ENCODE data around the gene DACH1.

The DACH1 gene

DNA sequence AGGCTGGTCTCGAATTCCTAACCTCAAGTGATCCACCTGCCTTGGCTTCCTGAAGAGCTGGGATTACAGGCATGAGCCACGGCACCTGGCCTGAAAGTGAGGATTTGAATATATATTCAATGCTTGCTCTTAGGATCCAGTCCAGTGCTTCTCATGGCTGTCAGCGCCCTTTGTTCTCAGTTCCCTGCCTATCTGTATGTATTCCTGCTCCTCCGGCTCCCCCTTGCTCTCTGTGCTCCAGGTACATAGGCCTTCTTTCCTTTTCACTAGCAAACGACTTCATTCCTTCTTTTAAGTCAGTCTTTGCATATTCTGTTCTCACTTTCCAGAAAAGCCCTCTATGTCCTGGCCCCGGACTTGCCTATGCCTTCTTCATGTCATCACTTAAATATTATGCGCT is 232.8 kb downstream of the DACH1 start:
- Histone ChIP-seq H3K4me3 (replicated peaks; ENCODE audit: insufficient read depth, low read length) (no peak overlapping the region), H3K27me3 (ENCODE audit: insufficient read depth, poor library complexity, severe bottlenecking) (no peaks in the 10 kb centered on the region), H3K27ac (replicated peaks) (no peak overlapping the region)
- TF ChIP-seq, protein P1, sequence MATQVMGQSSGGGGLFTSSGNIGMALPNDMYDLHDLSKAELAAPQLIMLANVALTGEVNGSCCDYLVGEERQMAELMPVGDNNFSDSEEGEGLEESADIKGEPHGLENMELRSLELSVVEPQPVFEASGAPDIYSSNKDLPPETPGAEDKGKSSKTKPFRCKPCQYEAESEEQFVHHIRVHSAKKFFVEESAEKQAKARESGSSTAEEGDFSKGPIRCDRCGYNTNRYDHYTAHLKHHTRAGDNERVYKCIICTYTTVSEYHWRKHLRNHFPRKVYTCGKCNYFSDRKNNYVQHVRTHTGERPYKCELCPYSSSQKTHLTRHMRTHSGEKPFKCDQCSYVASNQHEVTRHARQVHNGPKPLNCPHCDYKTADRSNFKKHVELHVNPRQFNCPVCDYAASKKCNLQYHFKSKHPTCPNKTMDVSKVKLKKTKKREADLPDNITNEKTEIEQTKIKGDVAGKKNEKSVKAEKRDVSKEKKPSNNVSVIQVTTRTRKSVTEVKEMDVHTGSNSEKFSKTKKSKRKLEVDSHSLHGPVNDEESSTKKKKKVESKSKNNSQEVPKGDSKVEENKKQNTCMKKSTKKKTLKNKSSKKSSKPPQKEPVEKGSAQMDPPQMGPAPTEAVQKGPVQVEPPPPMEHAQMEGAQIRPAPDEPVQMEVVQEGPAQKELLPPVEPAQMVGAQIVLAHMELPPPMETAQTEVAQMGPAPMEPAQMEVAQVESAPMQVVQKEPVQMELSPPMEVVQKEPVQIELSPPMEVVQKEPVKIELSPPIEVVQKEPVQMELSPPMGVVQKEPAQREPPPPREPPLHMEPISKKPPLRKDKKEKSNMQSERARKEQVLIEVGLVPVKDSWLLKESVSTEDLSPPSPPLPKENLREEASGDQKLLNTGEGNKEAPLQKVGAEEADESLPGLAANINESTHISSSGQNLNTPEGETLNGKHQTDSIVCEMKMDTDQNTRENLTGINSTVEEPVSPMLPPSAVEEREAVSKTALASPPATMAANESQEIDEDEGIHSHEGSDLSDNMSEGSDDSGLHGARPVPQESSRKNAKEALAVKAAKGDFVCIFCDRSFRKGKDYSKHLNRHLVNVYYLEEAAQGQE (IDR thresholded peaks at IDR 0.05; ENCODE audit: insufficient replicate concordance, low read depth) = no peak
- TF ChIP-seq GABPA (IDR thresholded peaks at IDR 0.05; ENCODE audit: low read depth) = no peak
- TF ChIP-seq POLR2AphosphoS5 (IDR thresholded peaks at IDR 0.05; ENCODE audit: low read depth) = no peak
- TF ChIP-seq, protein P2, sequence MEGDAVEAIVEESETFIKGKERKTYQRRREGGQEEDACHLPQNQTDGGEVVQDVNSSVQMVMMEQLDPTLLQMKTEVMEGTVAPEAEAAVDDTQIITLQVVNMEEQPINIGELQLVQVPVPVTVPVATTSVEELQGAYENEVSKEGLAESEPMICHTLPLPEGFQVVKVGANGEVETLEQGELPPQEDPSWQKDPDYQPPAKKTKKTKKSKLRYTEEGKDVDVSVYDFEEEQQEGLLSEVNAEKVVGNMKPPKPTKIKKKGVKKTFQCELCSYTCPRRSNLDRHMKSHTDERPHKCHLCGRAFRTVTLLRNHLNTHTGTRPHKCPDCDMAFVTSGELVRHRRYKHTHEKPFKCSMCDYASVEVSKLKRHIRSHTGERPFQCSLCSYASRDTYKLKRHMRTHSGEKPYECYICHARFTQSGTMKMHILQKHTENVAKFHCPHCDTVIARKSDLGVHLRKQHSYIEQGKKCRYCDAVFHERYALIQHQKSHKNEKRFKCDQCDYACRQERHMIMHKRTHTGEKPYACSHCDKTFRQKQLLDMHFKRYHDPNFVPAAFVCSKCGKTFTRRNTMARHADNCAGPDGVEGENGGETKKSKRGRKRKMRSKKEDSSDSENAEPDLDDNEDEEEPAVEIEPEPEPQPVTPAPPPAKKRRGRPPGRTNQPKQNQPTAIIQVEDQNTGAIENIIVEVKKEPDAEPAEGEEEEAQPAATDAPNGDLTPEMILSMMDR (IDR thresholded peaks at IDR 0.05; ENCODE audit: insufficient read depth, low read length) = no peak
- no peak for TF ChIP-seq SPI1 (IDR thresholded peaks at IDR 0.05; ENCODE audit: borderline replicate concordance, low read depth)
- DNase-seq (ENCODE audit: low read depth in 1 of 2, low spot score in 1 of 2) = no peak

DNA sequence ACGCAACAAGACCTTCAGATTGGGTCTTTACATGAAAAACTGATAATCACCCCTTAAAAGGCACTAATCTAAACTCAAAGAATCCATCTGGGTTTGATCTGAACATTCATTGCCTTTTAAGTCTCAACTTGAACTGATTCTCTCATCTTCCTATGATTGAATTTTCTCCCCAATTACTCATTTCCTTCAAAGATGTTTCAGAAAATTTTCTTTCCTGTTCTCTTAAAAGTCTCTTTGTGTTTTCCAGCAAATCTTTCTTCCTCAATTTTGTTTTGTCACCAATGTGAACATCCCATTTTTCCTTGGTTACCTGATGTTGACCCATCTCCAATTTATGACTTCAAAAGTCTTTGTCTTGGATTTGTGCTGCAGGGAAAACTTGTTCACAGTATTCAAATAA is 234.3 kb downstream of the DACH1 start:
- TF ChIP-seq SPI1 (IDR thresholded peaks at IDR 0.05; ENCODE audit: borderline replicate concordance, low read depth) = no peak
- no peak for TF ChIP-seq GABPA (IDR thresholded peaks at IDR 0.05; ENCODE audit: low read depth)
- no peak for TF ChIP-seq POLR2AphosphoS5 (IDR thresholded peaks at IDR 0.05; ENCODE audit: low read depth)
- TF ChIP-seq, protein P2 (IDR thresholded peaks at IDR 0.05; ENCODE audit: insufficient read depth, low read length) = no peak
- TF ChIP-seq, protein P1 (IDR thresholded peaks at IDR 0.05; ENCODE audit: insufficient replicate concordance, low read depth) = no peak
- DNase-seq (ENCODE audit: low read depth in 1 of 2, low spot score in 1 of 2) = no peak
- no peak overlapping the region for H3K27ac ChIP-seq (replicated peaks)
- H3K4me3 ChIP-seq (replicated peaks; ENCODE audit: insufficient read depth, low read length) = no peak overlapping the region
- H3K27me3 ChIP-seq (ENCODE audit: insufficient read depth, poor library complexity, severe bottlenecking) = no peaks in the 10 kb centered on the region

DNA sequence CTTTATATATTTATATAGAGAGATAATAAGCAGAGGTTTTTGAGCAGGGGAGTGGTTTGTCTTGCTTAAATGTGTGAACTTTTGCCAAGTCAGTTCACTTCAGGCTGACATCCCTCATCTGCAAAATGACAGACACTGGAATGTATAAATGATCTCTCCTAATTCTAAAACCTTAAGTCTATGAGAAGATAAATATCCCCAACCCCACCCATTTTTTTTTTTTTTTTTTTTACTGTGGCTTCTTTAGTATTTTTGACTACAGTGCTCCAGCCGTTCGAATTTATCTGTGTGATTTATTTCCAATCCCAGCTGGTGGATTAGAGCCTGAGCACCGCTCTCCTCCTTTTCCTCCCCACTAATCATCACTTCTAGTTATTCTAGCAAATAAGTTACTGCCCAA is 234.8 kb downstream of the DACH1 start:
- TF ChIP-seq SPI1 (IDR thresholded peaks at IDR 0.05; ENCODE audit: borderline replicate concordance, low read depth) (no peak), POLR2AphosphoS5 (IDR thresholded peaks at IDR 0.05; ENCODE audit: low read depth) (no peak), GABPA (IDR thresholded peaks at IDR 0.05; ENCODE audit: low read depth) (no peak)
- TF ChIP-seq, protein P1 (IDR thresholded peaks at IDR 0.05; ENCODE audit: insufficient replicate concordance, low read depth) = no peak
- TF ChIP-seq, protein P2 (IDR thresholded peaks at IDR 0.05; ENCODE audit: insufficient read depth, low read length) = no peak
- Histone ChIP-seq H3K27me3 (ENCODE audit: insufficient read depth, poor library complexity, severe bottlenecking) (no peaks in the 10 kb centered on the region), H3K4me3 (replicated peaks; ENCODE audit: insufficient read depth, low read length) (no peak overlapping the region), H3K27ac (replicated peaks) (no peak overlapping the region)
- DNase-seq (ENCODE audit: low read depth in 1 of 2, low spot score in 1 of 2) = no peak
